ENCODE data around the gene IL1RL2. TPM values are rescaled to one million over a fixed set of nuclear protein-coding genes. Genes with fewer than 3 reads are reported as not detected.

IL1RL2 gene
- total and polyA plus RNA-seq, 2 of the 8 experiments (the other 6 are each of a cell fraction or from before 2014, with no cell fraction given), result not detected

DNA sequence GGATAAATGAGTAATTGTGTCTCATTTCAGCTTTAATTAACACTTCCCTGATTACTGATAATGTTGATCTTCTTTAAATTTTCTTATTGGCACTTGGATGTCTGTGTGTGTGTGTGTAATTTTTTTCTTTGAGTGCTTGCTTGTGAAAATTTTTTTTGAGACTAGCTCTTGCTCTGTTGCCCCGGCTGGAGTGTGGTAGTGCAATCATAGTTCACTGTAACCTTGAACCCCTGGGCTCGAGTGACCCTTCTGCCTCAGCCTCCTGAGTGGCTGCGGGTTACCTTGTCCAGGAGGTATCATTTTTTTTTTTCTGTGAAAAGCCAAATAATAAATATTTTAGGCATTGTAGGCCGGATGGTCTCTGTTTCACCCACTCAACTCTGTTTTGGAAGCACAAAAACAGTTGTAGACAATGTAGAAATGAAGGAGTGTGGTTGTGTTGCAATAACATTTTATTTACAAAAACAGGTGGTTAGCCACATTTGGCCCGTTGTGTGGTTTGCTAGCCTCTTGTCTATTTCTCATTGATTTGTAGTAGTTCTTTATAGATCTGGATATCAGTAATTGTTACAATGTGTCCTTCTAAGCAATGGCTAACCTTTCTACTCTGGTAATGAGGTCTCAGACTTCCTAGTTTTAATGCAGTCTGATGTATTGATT lies 7.9 kb downstream of the IL1RL2 start:
- H2BK20ac ChIP-seq (ENCODE audit: low read length), result no peak overlapping the region
- no peaks in the 10 kb centered on the region for H4K20me1 ChIP-seq (replicated peaks in 1 of 2; ENCODE audit: control insufficient read depth in 1 of 2, insufficient read depth in 2 of 2, low read length in 2 of 2)
- H3K4me1 ChIP-seq (replicated peaks in 1 of 4; ENCODE audit: control insufficient read depth in 3 of 4, insufficient read depth in 4 of 4, low read length in 3 of 4), result no peaks in the 10 kb centered on the region
- no peak overlapping the region for H2AK5ac ChIP-seq (ENCODE audit: low read depth, low read length)
- no peak overlapping the region for H4K8ac ChIP-seq (ENCODE audit: extremely low read depth, insufficient read depth, low read length)
- no peak overlapping the region for H3K23ac ChIP-seq (ENCODE audit: insufficient read length)
- no peak overlapping the region for H3K4me3 ChIP-seq (ENCODE audit: extremely low read depth in 1 of 4, insufficient read depth in 2 of 4, low read depth in 3 of 4, low read length in 4 of 4)
- DNase-seq (ENCODE audit: low read depth in 1 of 2, low spot score in 2 of 2), result no peak
- CTCF ChIA-PET (ENCODE audit: partially characterized antibody), result interaction anchor here (0.6 to 1.0 kb wide), 2 partner anchors 38 to 920 kb away, joined by 3 read pairs; no protein-coding TSS in a partner anchor
- no peak overlapping the region for H3K14ac ChIP-seq (ENCODE audit: insufficient read length)
- H3K18ac ChIP-seq (ENCODE audit: extremely low read depth, low read length), result no peak overlapping the region
- no peaks in the 10 kb centered on the region for H3K36me3 ChIP-seq (ENCODE audit: control insufficient read depth in 2 of 4, insufficient read depth in 4 of 4, low read length in 3 of 4)
- no peak overlapping the region for H4K5ac ChIP-seq (ENCODE audit: insufficient read length, low read depth, low read length)
- H4K91ac ChIP-seq (replicated peaks; ENCODE audit: insufficient read length, low read length), result no peak overlapping the region
- no peak overlapping the region for H3K27ac ChIP-seq (ENCODE audit: low read depth, low read length)
- no peaks in the 10 kb centered on the region for H3K9me3 ChIP-seq (ENCODE audit: insufficient read depth in 2 of 2, low read depth in 1 of 2, low read length in 1 of 2)
- 72% methylated on average over 5 of the region's 5 CpGs; no CpG with 5 or more reads in 1 of the 2 experiments for WGBS, 2 experiments (ENCODE audit: extremely low coverage in 1 of 2, insufficient coverage in 1 of 2, insufficient read length in 1 of 2, insufficient replicate concordance in 2 of 2, low coverage in 1 of 2, low lambda C conversion rate in 2 of 2, missing lambda C conversion rate in 1 of 2)
- no peak for FAIRE-seq
- H3K56ac ChIP-seq (replicated peaks; ENCODE audit: insufficient read length, low read depth, low read length), result no peak overlapping the region
- POLR2A ChIA-PET (ENCODE audit: partially characterized antibody), result no interaction called here
- H2BK5ac ChIP-seq (ENCODE audit: low read depth, low read length), result no peak overlapping the region
- no peaks in the 10 kb centered on the region for H3K23me2 ChIP-seq (ENCODE audit: low read depth, low read length)
- no peak overlapping the region for H3K4ac ChIP-seq (replicated peaks; ENCODE audit: insufficient read length, low read depth, low read length)
- no peak overlapping the region for H2AFZ ChIP-seq (ENCODE audit: low read length)
- no peak overlapping the region for H2BK15ac ChIP-seq (ENCODE audit: low read length)
- H2BK120ac ChIP-seq (replicated peaks; ENCODE audit: low read depth, low read length), result no peak overlapping the region
- no peaks in the 10 kb centered on the region for H3K79me1 ChIP-seq (ENCODE audit: low read depth, low read length)
- H3K79me2 ChIP-seq (ENCODE audit: control insufficient read depth in 1 of 2, insufficient read depth in 2 of 2, low read length in 2 of 2), result no peaks in the 10 kb centered on the region
- H3K4me2 ChIP-seq (ENCODE audit: insufficient read depth in 1 of 2, low read depth in 2 of 2, low read length in 2 of 2), result no peak overlapping the region
- no peak overlapping the region for H2BK12ac ChIP-seq (ENCODE audit: low read depth, low read length)
- H3K27me3 ChIP-seq (replicated peaks in 1 of 4; ENCODE audit: control insufficient read depth in 3 of 4, extremely low read depth in 1 of 4, insufficient read depth in 3 of 4, low read length in 3 of 4), result no peaks in the 10 kb centered on the region
- H3K9ac ChIP-seq (replicated peaks in 1 of 4; ENCODE audit: extremely low read depth in 1 of 4, low read depth in 3 of 4, low read length in 3 of 4), result no peak overlapping the region
- TF ChIP-seq KDM1A (IDR thresholded peaks at IDR 0.05; ENCODE audit: borderline replicate concordance, low read length), result no peak
- TF ChIP-seq GABPA (IDR thresholded peaks at IDR 0.05; ENCODE audit: borderline replicate concordance, insufficient read depth, low read length), result no peak
- no peak for TF ChIP-seq ASH2L (IDR thresholded peaks at IDR 0.05; ENCODE audit: low read length)
- no peak for TF ChIP-seq NANOG (IDR thresholded peaks at IDR 0.05; ENCODE audit: insufficient read depth, low read depth, low read length, poor library complexity, severe bottlenecking)
- TF ChIP-seq TAF1 (IDR thresholded peaks at IDR 0.05; ENCODE audit: low read depth, low read length), result no peak
- TF ChIP-seq TAF7 (optimal IDR thresholded peaks at IDR 0.05; ENCODE audit: borderline replicate concordance, low read depth, low read length), result no peak
- TF ChIP-seq, protein P1, sequence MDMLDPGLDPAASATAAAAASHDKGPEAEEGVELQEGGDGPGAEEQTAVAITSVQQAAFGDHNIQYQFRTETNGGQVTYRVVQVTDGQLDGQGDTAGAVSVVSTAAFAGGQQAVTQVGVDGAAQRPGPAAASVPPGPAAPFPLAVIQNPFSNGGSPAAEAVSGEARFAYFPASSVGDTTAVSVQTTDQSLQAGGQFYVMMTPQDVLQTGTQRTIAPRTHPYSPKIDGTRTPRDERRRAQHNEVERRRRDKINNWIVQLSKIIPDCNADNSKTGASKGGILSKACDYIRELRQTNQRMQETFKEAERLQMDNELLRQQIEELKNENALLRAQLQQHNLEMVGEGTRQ (IDR thresholded peaks at IDR 0.05; ENCODE audit: low read length), result no peak
- TF ChIP-seq POU5F1 (IDR thresholded peaks at IDR 0.05; ENCODE audit: low read depth, low read length), result no peak
- TF ChIP-seq SIRT6 (IDR thresholded peaks at IDR 0.05; ENCODE audit: low read length), result no peak
- no peak for TF ChIP-seq CBX8 (IDR thresholded peaks at IDR 0.05; ENCODE audit: borderline replicate concordance, low read depth, low read length)
- no peak for TF ChIP-seq EP300 (IDR thresholded peaks at IDR 0.05; ENCODE audit: borderline replicate concordance in 1 of 2, low read depth in 2 of 2, low read length in 2 of 2)
- TF ChIP-seq SP1 (IDR thresholded peaks at IDR 0.05; ENCODE audit: low read depth, low read length), result no peak
